H9 (cell line): ENCODE results near the gene ICAM2. TPM values are rescaled to one million over a fixed set of nuclear protein-coding genes. Genes with fewer than 3 reads are reported as not detected.

ENCODE experiments used
- DNase-seq: peaks from one replicate; pipeline ENCODE4 v3.0.0-alpha.2; 2017
- H2AFZ ChIP-seq: one replicate; pipeline ENCODE4 v1.6.1; 2013; ENCODE audit warnings: mild to moderate bottlenecking, low read length, control low read depth, moderate library complexity
- H2AK5ac ChIP-seq: 2 replicates; pipeline ENCODE4 v1.6.1; 2013; ENCODE audit warnings: low read length, control low read depth, mixed read lengths; ENCODE audit not compliant: insufficient read length
- H2BK120ac ChIP-seq: one replicate; pipeline ENCODE4 v1.6.1; 2013; ENCODE audit warnings: low read depth, mild to moderate bottlenecking, low read length, control low read depth, inconsistent platforms; ENCODE audit not compliant: poor library complexity, severe bottlenecking
- H2BK12ac ChIP-seq: 2 replicates; pipeline ENCODE4 v1.6.1; 2013; ENCODE audit warnings: low read length, control low read depth, mixed read lengths, low read depth; ENCODE audit not compliant: insufficient read length
- H2BK15ac ChIP-seq: 2 replicates; pipeline ENCODE4 v1.6.1; 2013; ENCODE audit warnings: low read depth, low read length, control low read depth
- H2BK20ac ChIP-seq: one replicate; pipeline ENCODE4 v1.6.1; 2013; ENCODE audit warnings: low read depth, mild to moderate bottlenecking, low read length, control low read depth, inconsistent platforms; ENCODE audit not compliant: poor library complexity, severe bottlenecking
- H2BK5ac ChIP-seq: 2 replicates; pipeline ENCODE4 v1.6.1; 2013; ENCODE audit warnings: low read length, control low read depth, mixed read lengths; ENCODE audit not compliant: insufficient read length
- H3K14ac ChIP-seq: 2 replicates; pipeline ENCODE4 v1.6.1; 2013; ENCODE audit warnings: low read length, control low read depth; ENCODE audit not compliant: insufficient read depth
- H3K18ac ChIP-seq: 2 replicates; pipeline ENCODE4 v1.6.1; 2013; ENCODE audit warnings: low read depth, mild to moderate bottlenecking, mixed read lengths, low read length, control low read depth; ENCODE audit not compliant: insufficient read length
- H3K23ac ChIP-seq: 2 replicates; pipeline ENCODE4 v1.6.1; 2013; ENCODE audit warnings: low read length, control low read depth, mixed read lengths, low read depth; ENCODE audit not compliant: insufficient read length
- H3K23me2 ChIP-seq: 2 replicates; pipeline ENCODE4 v1.6.1; 2013; ENCODE audit warnings: low read depth, mild to moderate bottlenecking, mixed read lengths, low read length, control low read depth; ENCODE audit not compliant: insufficient read length, poor library complexity, severe bottlenecking
- H3K27ac ChIP-seq: 2 replicates; pipeline ENCODE4 v1.5.1; 2013; ENCODE audit warnings: low read length, control low read depth, mixed read lengths, low read depth; ENCODE audit not compliant: insufficient read length
- H3K27me3 ChIP-seq: 2 replicates; pipeline ENCODE4 v1.6.1; 2013; ENCODE audit warnings: low read length, control low read depth, inconsistent platforms; ENCODE audit not compliant: insufficient read depth
- H3K4ac ChIP-seq: 2 replicates; pipeline ENCODE4 v1.6.1; 2013; ENCODE audit warnings: low read depth, mild to moderate bottlenecking, control low read depth, inconsistent platforms, low read length, moderate library complexity
- H3K4me1 ChIP-seq: 2 replicates; pipeline ENCODE4 v1.6.1; 2013; ENCODE audit warnings: low read length, control low read depth, inconsistent platforms; ENCODE audit not compliant: insufficient read depth
- H3K4me2 ChIP-seq: 2 replicates; pipeline ENCODE4 v1.6.1; 2013; ENCODE audit warnings: low read length, control low read depth, mixed read lengths; ENCODE audit not compliant: insufficient read length, insufficient read depth
- H3K56ac ChIP-seq: 2 replicates; pipeline ENCODE4 v1.6.1; 2013; ENCODE audit warnings: low read depth, mild to moderate bottlenecking, mixed read lengths, low read length, control low read depth; ENCODE audit not compliant: insufficient read length
- H3K79me1 ChIP-seq: 2 replicates; pipeline ENCODE4 v1.6.1; 2013; ENCODE audit warnings: low read depth, mild to moderate bottlenecking, moderate library complexity, low read length, control low read depth, inconsistent platforms; ENCODE audit not compliant: insufficient read depth, poor library complexity, severe bottlenecking
- H3K79me2 ChIP-seq: 2 replicates; pipeline ENCODE4 v1.6.1; 2013; ENCODE audit warnings: low read length, control low read depth, inconsistent platforms; ENCODE audit not compliant: insufficient read depth
- H3K9ac ChIP-seq: 2 replicates; pipeline ENCODE4 v1.6.1; 2013; ENCODE audit warnings: low read length, control low read depth, mixed read lengths; ENCODE audit not compliant: insufficient read length; ENCODE audit errors: extremely low read depth
- H3K9me3 ChIP-seq: one replicate; pipeline ENCODE4 v1.6.1; 2013; ENCODE audit warnings: low read depth, low read length, inconsistent platforms; ENCODE audit not compliant: control insufficient read depth
- H3T11ph ChIP-seq: one replicate; pipeline ENCODE4 v1.6.1; 2013; ENCODE audit warnings: mild to moderate bottlenecking, low read length, control low read depth, inconsistent platforms
- H4K20me1 ChIP-seq: one replicate; pipeline ENCODE4 v1.6.1; 2013; ENCODE audit not compliant: control insufficient read depth, insufficient read length, insufficient read depth
- H4K5ac ChIP-seq: 2 replicates; pipeline ENCODE4 v1.6.1; 2013; ENCODE audit warnings: low read depth, mild to moderate bottlenecking, mixed read lengths, low read length, control low read depth; ENCODE audit not compliant: insufficient read length
- H4K8ac ChIP-seq: replicated peaks from 2 replicates; pipeline ENCODE4 v1.6.1; 2013; ENCODE audit warnings: low read length, control low read depth, mixed read lengths, low read depth; ENCODE audit not compliant: insufficient read length
- H4K91ac ChIP-seq: 2 replicates; pipeline ENCODE4 v1.6.1; 2013; ENCODE audit warnings: low read depth, mild to moderate bottlenecking, moderate library complexity, mixed read lengths, low read length, control low read depth; ENCODE audit not compliant: insufficient read length
- H3K27ac Mint-ChIP-seq, 3 experiments: 2 replicates in 2 of 3; 3 replicates in 1 of 3; pipeline ENCODE4 v1.8.0; 2020 to 2021; ENCODE audit warnings: mixed read lengths in 3 of 3, mild to moderate bottlenecking in 1 of 3, moderate library complexity in 1 of 3
- H3K27me3 Mint-ChIP-seq: 2 replicates; pipeline ENCODE4 v1.8.0; 2021; ENCODE audit warnings: low read depth, mild to moderate bottlenecking, moderate library complexity, mixed read lengths
- H3K36me3 Mint-ChIP-seq, 3 experiments: 2 replicates in 2 of 3; 3 replicates in 1 of 3; pipeline ENCODE4 v1.8.0; 2020 to 2021; ENCODE audit warnings: low read depth in 3 of 3, mixed read lengths in 3 of 3; ENCODE audit not compliant: insufficient read depth in 1 of 3
- H3K4me1 Mint-ChIP-seq, 2 experiments: 2 replicates each; pipeline ENCODE4 v1.8.0; 2020; ENCODE audit warnings: mixed read lengths in 2 of 2
- H3K4me3 Mint-ChIP-seq, 2 experiments: 2 replicates in 1 of 2; 3 replicates in 1 of 2; pipeline ENCODE4 v1.8.0; 2020 to 2021; ENCODE audit warnings: mild to moderate bottlenecking in 2 of 2, mixed read lengths in 2 of 2, moderate library complexity in 1 of 2
- H3K9me3 Mint-ChIP-seq, 2 experiments: 2 replicates in 1 of 2; 3 replicates in 1 of 2; pipeline ENCODE4 v1.8.0; 2020; ENCODE audit warnings: mild to moderate bottlenecking in 2 of 2, mixed read lengths in 2 of 2, moderate library complexity in 1 of 2
- WGBS: extraction: QIAGEN DNeasy Blood & Tissue Kit; methylation state at CpG from one replicate; pipeline ENCODE4 v1.1.7; 2013; ENCODE audit warnings: missing lambda C conversion rate, low lambda C conversion rate, mixed read lengths; ENCODE audit not compliant: insufficient read length; ENCODE audit errors: extremely low coverage; 5-methylcytosine and 5-hydroxymethylcytosine counted together
- total RNA-seq: library from RNA; stranded (reverse); gene quantifications from 2 replicates; pipeline ENCODE4 v1.2.1, GENCODE V29; 2021
- TF ChIP-seq, protein P1 (sequence below): fragments of 200-600 bp; sonication (generic); conservative IDR thresholded peaks from 3 replicates; pipeline ENCODE4 v1.8.0; 2021; ENCODE audit warnings: antibody characterized with exemption, mild to moderate bottlenecking

The ICAM2 gene
- total RNA-seq, 1 experiment from 2014 or later, result 0.28 TPM

DNA sequence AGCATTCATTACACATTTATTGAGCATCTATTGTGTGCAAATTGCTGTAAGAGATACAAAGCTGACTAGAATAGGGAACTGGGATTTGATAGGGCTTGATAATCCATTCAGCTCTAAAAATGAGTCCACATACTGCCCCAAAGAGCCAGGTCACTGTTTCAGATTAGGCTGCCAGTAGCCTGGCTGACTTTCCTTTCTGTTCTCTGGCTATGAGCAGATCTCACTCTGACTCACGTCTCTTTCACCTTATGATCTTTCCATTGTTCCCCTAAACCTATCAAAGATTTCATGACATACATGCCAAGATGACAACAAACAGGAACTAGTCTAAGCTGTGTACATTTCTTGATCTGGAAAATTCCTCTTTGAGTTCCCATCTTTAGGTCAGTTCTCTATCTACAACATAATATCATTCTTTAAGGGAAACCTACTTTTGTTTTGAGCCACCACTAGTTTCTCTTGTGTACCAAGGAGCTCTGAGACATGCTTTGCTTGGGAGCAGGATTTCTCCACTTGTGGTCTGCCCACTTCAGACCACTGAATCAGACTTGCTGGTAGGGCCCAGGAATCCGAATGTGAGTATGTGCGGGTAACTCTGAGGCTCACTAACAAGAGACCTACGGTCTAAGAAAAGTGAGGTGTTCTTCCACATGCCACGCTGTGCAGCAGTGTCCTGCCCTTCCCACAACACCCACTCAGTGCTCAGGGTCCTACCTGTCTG, 40.9 kb upstream of the ICAM2 start:
- Histone ChIP-seq H3K9ac (no peak overlapping the region), H3K27ac (no peak overlapping the region), H3K4me2 (no peak overlapping the region), H2AK5ac (no peak overlapping the region), H2BK12ac (no peak overlapping the region), H3K14ac (no peak overlapping the region), H2BK120ac (no peak overlapping the region), H2AFZ (no peak overlapping the region), H2BK5ac (no peak overlapping the region), H3K9me3 (no peaks in the 10 kb centered on the region), H4K8ac (no peak overlapping the region), H3T11ph (no peak overlapping the region), H3K23ac (no peak overlapping the region), H3K4ac (no peak overlapping the region), H4K91ac (no peak overlapping the region), H3K23me2 (no peaks in the 10 kb centered on the region), H3K79me2 (no peaks in the 10 kb centered on the region), H4K5ac (no peak overlapping the region), H4K20me1 (no peaks in the 10 kb centered on the region), H3K4me1 (0 out of 2 replicates have a peak, but pooled peaks cover 2% of the 10 kb centered on the region), H2BK15ac (no peak overlapping the region), H3K56ac (no peak overlapping the region), H3K27me3 (no peaks in the 10 kb centered on the region), H3K18ac (no peak overlapping the region), H2BK20ac (no peak overlapping the region), H3K79me1 (no peaks in the 10 kb centered on the region)
- Mint-ChIP-seq H3K27ac (no peak overlapping the region), H3K4me1 (peaks cover 23 to 24% of the 10 kb centered on the region in 2 experiments), H3K9me3 (no peaks in the 10 kb centered on the region), H3K4me3 (no peak overlapping the region), H3K36me3 (peaks cover 0 to 8% (median 4%) of the 10 kb centered on the region in 3 experiments; a peak in 4 of 7 replicates), H3K27me3 (no peaks in the 10 kb centered on the region)
- no CpG with 5 or more reads among the region's 5 CpGs for WGBS
- TF ChIP-seq, protein P1, sequence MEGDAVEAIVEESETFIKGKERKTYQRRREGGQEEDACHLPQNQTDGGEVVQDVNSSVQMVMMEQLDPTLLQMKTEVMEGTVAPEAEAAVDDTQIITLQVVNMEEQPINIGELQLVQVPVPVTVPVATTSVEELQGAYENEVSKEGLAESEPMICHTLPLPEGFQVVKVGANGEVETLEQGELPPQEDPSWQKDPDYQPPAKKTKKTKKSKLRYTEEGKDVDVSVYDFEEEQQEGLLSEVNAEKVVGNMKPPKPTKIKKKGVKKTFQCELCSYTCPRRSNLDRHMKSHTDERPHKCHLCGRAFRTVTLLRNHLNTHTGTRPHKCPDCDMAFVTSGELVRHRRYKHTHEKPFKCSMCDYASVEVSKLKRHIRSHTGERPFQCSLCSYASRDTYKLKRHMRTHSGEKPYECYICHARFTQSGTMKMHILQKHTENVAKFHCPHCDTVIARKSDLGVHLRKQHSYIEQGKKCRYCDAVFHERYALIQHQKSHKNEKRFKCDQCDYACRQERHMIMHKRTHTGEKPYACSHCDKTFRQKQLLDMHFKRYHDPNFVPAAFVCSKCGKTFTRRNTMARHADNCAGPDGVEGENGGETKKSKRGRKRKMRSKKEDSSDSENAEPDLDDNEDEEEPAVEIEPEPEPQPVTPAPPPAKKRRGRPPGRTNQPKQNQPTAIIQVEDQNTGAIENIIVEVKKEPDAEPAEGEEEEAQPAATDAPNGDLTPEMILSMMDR, result no peak
- no peak for DNase-seq
